Fibroblast of lung (primary cell): ENCODE data around the gene SERPINI1. TPM values are rescaled to one million over a fixed set of nuclear protein-coding genes. Genes with fewer than 3 reads are reported as not detected.

Source experiments
- DNase-seq, 2 donors: peaks; one replicate each; pipeline versions ENCODE4 v3.0.0 to v3.0.0-alpha.2; 2010; ENCODE audit warnings: low read depth in 2 of 2
- H2AFZ ChIP-seq: 2 replicates; pipeline ENCODE4 v1.5.1; 2012; ENCODE audit warnings: low read length, control low read depth, inconsistent platforms
- H3K27ac ChIP-seq: 2 replicates; pipeline ENCODE4 v1.5.1; 2011; ENCODE audit warnings: low read length, control low read depth; ENCODE audit not compliant: insufficient read depth
- H3K27me3 ChIP-seq: 2 replicates; pipeline ENCODE4 v1.5.1; 2011; ENCODE audit warnings: mild to moderate bottlenecking, low read length; ENCODE audit not compliant: control insufficient read depth, insufficient read depth
- H3K36me3 ChIP-seq: 2 replicates; pipeline ENCODE4 v1.5.1; 2011; ENCODE audit warnings: low read length; ENCODE audit not compliant: control insufficient read depth, insufficient read depth
- H3K4me1 ChIP-seq: 2 replicates; pipeline ENCODE4 v1.5.1; 2011; ENCODE audit warnings: low read length; ENCODE audit not compliant: control insufficient read depth, insufficient read depth; ENCODE audit errors: extremely low read depth
- H3K4me2 ChIP-seq: 2 replicates; pipeline ENCODE4 v1.5.1; 2011; ENCODE audit warnings: low read length, control low read depth; ENCODE audit not compliant: insufficient read depth; ENCODE audit errors: extremely low read depth
- H3K4me3 ChIP-seq, 4 experiments: fragments of 200-600 bp in 1 of 4; sonication (generic) in 1 of 4; replicated peaks in 1 of 4; 2 replicates each; pipeline ENCODE4 v1.5.1; 2011 to 2016; ENCODE audit warnings: low read length in 4 of 4, low read depth in 3 of 4, mild to moderate bottlenecking in 3 of 4, control low read depth in 2 of 4, inconsistent platforms in 1 of 4, mixed read lengths in 1 of 4; ENCODE audit not compliant: insufficient read depth in 1 of 4; ENCODE audit errors: control extremely low read depth in 1 of 4
- H3K79me2 ChIP-seq: 2 replicates; pipeline ENCODE4 v1.5.1; 2012; ENCODE audit warnings: mild to moderate bottlenecking, low read length, inconsistent platforms; ENCODE audit not compliant: control insufficient read depth, insufficient read depth
- H3K9ac ChIP-seq: 2 replicates; pipeline ENCODE4 v1.5.1; 2011; ENCODE audit warnings: mild to moderate bottlenecking, low read length, control low read depth; ENCODE audit not compliant: insufficient read depth
- H3K9me3 ChIP-seq: 2 replicates; pipeline ENCODE4 v1.5.1; 2012; ENCODE audit warnings: low read depth, low read length; ENCODE audit not compliant: control insufficient read depth, insufficient read depth
- H4K20me1 ChIP-seq: 2 replicates; pipeline ENCODE4 v1.5.1; 2011; ENCODE audit warnings: low read length; ENCODE audit not compliant: control insufficient read depth, insufficient read depth; ENCODE audit errors: extremely low read depth
- CTCF ChIP-seq, 2 donors: IDR thresholded peaks in 1 of 2; conservative IDR thresholded peaks in 1 of 2; 1 replicate in 1 of 2; 2 replicates in 1 of 2; pipeline ENCODE4 v1.5.1; 2011 to 2012; ENCODE audit warnings: low read length in 2 of 2, control low read depth in 1 of 2, inconsistent platforms in 1 of 2, low read depth in 1 of 2, mild to moderate bottlenecking in 1 of 2
- EZH2 ChIP-seq: IDR thresholded peaks from 2 replicates; pipeline ENCODE4 v1.5.1; 2012; ENCODE audit warnings: low read length, control low read depth, mild to moderate bottlenecking; ENCODE audit errors: missing control alignments
- polyA plus RNA-seq, 2 donors: library from polyadenylated mRNA; depleted of rRNA in 1 of 2; stranded (reverse) in 1 of 2; unstranded in 1 of 2; fragments of >200 nt; gene quantifications; 2 replicates each; pipeline ENCODE4 v1.2.1, GENCODE V29; 2011 to 2012; ENCODE audit warnings: missing spikeins in 1 of 2
- total RNA-seq: library from RNA; depleted of rRNA; stranded (reverse); fragments of >200 nt; gene quantifications from 2 replicates; pipeline ENCODE4 v1.2.1, GENCODE V29; 2014

Gene SERPINI1
- total and polyA plus RNA-seq, 2 donors (not counting 1 experiment from before 2014, with no cell fraction given) = 3.0 to 5.8 TPM

DNA sequence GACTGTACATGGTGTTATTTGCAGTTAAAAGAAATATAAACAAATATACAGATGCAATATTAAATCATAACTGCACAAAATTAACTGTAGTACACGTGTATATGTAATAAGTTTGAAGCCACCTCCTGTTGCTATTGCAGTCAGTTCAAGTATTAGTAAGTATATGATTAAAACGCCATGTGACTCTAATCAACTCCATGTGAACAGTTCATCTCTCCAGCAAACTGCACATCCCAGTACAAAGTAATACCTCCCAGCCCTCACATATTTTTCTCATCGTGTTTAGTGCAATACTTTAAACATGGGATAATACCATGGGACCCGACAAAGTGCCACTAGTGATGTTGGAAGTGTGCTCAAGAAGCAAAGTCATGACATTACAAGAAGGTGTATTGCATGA lies 35.5 kb upstream of the SERPINI1 start:
- Histone ChIP-seq H3K36me3 (peaks cover 1% of the 10 kb centered on the region), H3K79me2 (no peaks in the 10 kb centered on the region), H3K9ac (no peak overlapping the region), H3K27me3 (no peaks in the 10 kb centered on the region), H2AFZ (no peak overlapping the region), H3K9me3 (no peaks in the 10 kb centered on the region), H3K27ac (no peak overlapping the region), H3K4me2 (no peak overlapping the region), H4K20me1 (no peaks in the 10 kb centered on the region), H3K4me3 (no peak overlapping the region), H3K4me1 (no peaks in the 10 kb centered on the region)
- no peak for DNase-seq
- TF ChIP-seq EZH2 (no peak), CTCF (conservative IDR thresholded peaks at IDR 0.05 in 1 of 2, IDR thresholded peaks at IDR 0.05 in 1 of 2; ENCODE audit: low read depth in 1 of 2, low read length in 2 of 2) (no peak)

DNA sequence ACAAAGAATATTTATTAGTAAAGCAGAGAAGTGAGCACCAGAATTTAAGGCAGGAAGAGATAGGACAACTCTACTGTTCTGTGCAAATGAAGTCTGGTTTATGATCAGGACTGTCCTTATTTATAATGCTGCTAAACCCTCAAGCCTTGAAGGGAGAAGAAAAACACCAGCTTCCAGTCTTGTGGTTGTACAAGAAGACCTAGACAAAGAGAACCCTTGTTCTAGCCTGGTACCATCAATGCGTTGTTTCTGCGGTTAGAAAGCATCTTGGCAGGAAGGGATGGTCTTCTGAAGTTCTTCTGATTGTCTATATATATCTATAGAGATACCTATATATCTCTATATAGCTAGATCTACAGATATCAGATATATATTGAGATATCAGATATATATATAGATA lies 34.6 kb upstream of the SERPINI1 start:
- H3K36me3 ChIP-seq = peaks cover 1% of the 10 kb centered on the region
- no peak for DNase-seq
- no peaks in the 10 kb centered on the region for H3K4me1 ChIP-seq
- no peak overlapping the region for H3K4me3 ChIP-seq
- H3K4me2 ChIP-seq = no peak overlapping the region
- H2AFZ ChIP-seq = no peak overlapping the region
- no peaks in the 10 kb centered on the region for H3K27me3 ChIP-seq
- H3K27ac ChIP-seq = no peak overlapping the region
- TF ChIP-seq EZH2 = no peak
- TF ChIP-seq CTCF (conservative IDR thresholded peaks at IDR 0.05 in 1 of 2, IDR thresholded peaks at IDR 0.05 in 1 of 2; ENCODE audit: low read depth in 1 of 2, low read length in 2 of 2) = no peak
- H3K79me2 ChIP-seq = no peaks in the 10 kb centered on the region
- H3K9ac ChIP-seq = no peak overlapping the region
- peaks cover 3% of the 10 kb centered on the region for H4K20me1 ChIP-seq
- H3K9me3 ChIP-seq = no peaks in the 10 kb centered on the region

GRCh38 chr3:167705840-167706239 lies 29.7 kb upstream of the SERPINI1 start:
- peak; percentile 40 to 50 for DNase-seq
- TF ChIP-seq CTCF (conservative IDR thresholded peaks at IDR 0.05 in 1 of 2, IDR thresholded peaks at IDR 0.05 in 1 of 2; ENCODE audit: low read depth in 1 of 2, low read length in 2 of 2) (no peak), EZH2 (no peak)

More at GRCh38 chr3:167705840-167706239, 29.7 kb upstream of the SERPINI1 start:
- H3K27me3 ChIP-seq = no peaks in the 10 kb centered on the region
- no peaks in the 10 kb centered on the region for H3K4me1 ChIP-seq
- H3K79me2 ChIP-seq = no peaks in the 10 kb centered on the region
- no peak overlapping the region for H3K4me3 ChIP-seq
- no peak overlapping the region for H3K27ac ChIP-seq
- no peak overlapping the region for H3K9ac ChIP-seq
- no peaks in the 10 kb centered on the region for H3K9me3 ChIP-seq
- H3K4me2 ChIP-seq = no peak overlapping the region
- no peak overlapping the region for H2AFZ ChIP-seq
- H3K36me3 ChIP-seq = peaks cover 1% of the 10 kb centered on the region
- H4K20me1 ChIP-seq = peaks cover 4% of the 10 kb centered on the region
